ENCODE results near the gene GPR142.

Gene GPR142

DNA sequence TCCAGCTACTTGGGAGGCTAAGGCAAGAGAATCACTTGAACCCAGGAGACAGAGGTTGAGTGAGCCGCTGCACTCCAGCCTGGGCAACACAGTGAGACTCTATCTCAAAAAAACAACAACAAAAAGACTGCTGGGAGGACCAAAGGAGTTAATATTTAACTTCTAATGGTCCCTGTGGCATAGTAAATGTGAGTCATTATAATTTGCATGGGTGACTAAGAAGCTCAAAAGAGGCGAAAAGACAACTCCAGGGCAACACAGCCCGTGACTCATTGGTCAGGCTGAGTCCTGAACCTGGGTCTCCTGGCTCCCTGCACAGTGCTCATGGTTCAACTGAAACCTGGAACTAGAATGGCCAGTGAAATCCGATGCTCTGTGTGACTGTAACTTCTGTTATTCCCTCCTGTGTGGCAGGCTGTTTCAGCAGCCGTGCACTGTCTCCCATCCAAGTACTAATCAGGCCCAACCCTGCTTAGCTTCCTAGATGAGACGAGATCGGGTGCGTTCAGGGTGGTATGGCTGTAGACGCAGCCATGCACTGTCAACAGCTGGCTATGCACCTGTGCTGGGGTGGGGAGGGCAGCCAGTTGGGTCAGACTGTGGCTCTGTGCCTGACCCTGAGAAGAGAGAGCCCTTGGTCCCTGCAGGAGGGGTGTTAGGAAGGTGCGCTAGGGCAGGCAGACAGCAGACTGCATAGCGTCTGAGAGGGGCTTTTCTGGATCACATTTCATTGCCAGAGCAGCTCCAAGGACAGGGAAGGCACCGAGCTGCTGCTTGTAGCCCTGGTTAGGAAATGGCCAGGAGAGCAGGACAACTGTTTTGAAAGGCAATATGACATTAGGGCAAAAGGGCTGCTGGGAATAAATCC lies 50.1 kb downstream of the GPR142 start:
- in situ Hi-C loops (cut with MboI; ENCODE audit: low sequenced_read_pairs), result no loop called here

DNA sequence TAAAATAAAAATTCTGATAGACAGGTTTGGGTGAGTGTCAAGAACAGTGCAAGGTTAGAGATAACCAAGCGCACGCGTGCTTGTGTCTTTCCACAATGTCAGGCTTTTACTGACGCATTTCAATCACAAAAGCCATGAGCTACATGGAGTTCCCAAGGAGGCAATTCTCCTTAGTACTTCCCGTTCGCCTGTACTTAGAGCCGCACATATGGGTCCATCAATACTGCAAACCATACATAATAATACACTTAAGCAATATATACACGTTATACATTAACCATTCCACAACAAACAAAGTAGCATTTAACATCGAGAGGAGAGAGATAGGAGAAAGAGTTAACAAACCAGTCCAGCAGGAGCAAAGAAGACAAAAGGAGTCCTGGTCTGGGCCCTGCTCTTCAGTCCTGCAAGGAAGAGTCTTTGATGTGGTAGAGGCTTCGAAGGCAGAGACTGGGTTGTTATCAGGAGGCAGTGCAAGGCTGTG lies 52.7 kb downstream of the GPR142 start:
- in situ Hi-C loops (cut with MboI; ENCODE audit: low sequenced_read_pairs), result no loop called here
